HepG2 (cell line): ENCODE data around the gene SEMA6B. TPM values are rescaled to one million over a fixed set of nuclear protein-coding genes. Genes with fewer than 3 reads are reported as not detected.

Experiments used
- AGO2 ChIP-seq: fragments of 200-400 bp; formaldehyde crosslinking; optimal IDR thresholded peaks from 2 replicates; pipeline ENCODE3; 2017; ENCODE audit warnings: mild to moderate bottlenecking, low read depth, low read length, moderate library complexity
- ATF7 ChIP-seq, 2 experiments: fragments of 450-650 bp in 1 of 2; sonication (generic) in 1 of 2; formaldehyde crosslinking in 1 of 2; IDR thresholded peaks; 2 replicates each; pipeline versions ENCODE4 v1.4.0 to v1.6.1; 2016 to 2020; ENCODE audit warnings: antibody characterized with exemption in 1 of 2, mild to moderate bottlenecking in 1 of 2, missing genetic modification reagents in 1 of 2
- GFI1 ChIP-seq: sonication (generic); formaldehyde crosslinking; IDR thresholded peaks from 2 replicates; pipeline ENCODE4 v1.5.0; 2020; ENCODE audit warnings: missing genetic modification reagents, mild to moderate bottlenecking, borderline replicate concordance
- HDAC2 ChIP-seq: sonication (generic); formaldehyde crosslinking; IDR thresholded peaks from 2 replicates; pipeline ENCODE4 v1.4.0; 2020; ENCODE audit warnings: missing genetic modification reagents
- KDM2A ChIP-seq: sonication (generic); formaldehyde crosslinking; IDR thresholded peaks from 2 replicates; pipeline ENCODE4 v1.4.0; 2020; ENCODE audit warnings: low read depth, missing genetic modification reagents, borderline replicate concordance
- MTF2 ChIP-seq: sonication (generic); formaldehyde crosslinking; IDR thresholded peaks from 2 replicates; pipeline ENCODE4 v1.5.0; 2020; ENCODE audit warnings: missing genetic modification reagents, borderline replicate concordance
- NCOA1 ChIP-seq: sonication (generic); formaldehyde crosslinking; IDR thresholded peaks from 2 replicates; pipeline ENCODE4 v1.9.0; 2021; ENCODE audit warnings: missing genetic modification reagents
- PHF21A ChIP-seq: sonication (generic); formaldehyde crosslinking; IDR thresholded peaks from 2 replicates; pipeline ENCODE4 v1.5.0; 2020; ENCODE audit warnings: mild to moderate bottlenecking, missing genetic modification reagents
- PRPF4 ChIP-seq: fragments of 200-400 bp; formaldehyde crosslinking; IDR thresholded peaks from 2 replicates; pipeline ENCODE4 v1.6.1; 2016; ENCODE audit warnings: low read length, low read depth; ENCODE audit not compliant: poor library complexity, severe bottlenecking
- RAD51 ChIP-seq: fragments of 450-650 bp; IDR thresholded peaks from 2 replicates; pipeline ENCODE4 v1.6.1; 2016; ENCODE audit warnings: borderline replicate concordance
- RCOR2 ChIP-seq: IDR thresholded peaks from 2 replicates; pipeline ENCODE4 v1.6.1; 2016; ENCODE audit warnings: missing biosample characterization, missing genetic modification reagents
- SRSF1 ChIP-seq: fragments of 200-400 bp; formaldehyde crosslinking; optimal IDR thresholded peaks from 2 replicates; pipeline ENCODE3; 2017; ENCODE audit warnings: mild to moderate bottlenecking, low read depth, low read length, moderate library complexity
- THYN1 ChIP-seq: sonication (generic); formaldehyde crosslinking; IDR thresholded peaks from 2 replicates; pipeline ENCODE4 v1.8.1; 2023; ENCODE audit warnings: low read depth, mild to moderate bottlenecking, moderate library complexity, missing genetic modification reagents, borderline replicate concordance
- ZNF17 ChIP-seq: sonication (generic); formaldehyde crosslinking; IDR thresholded peaks from 2 replicates; pipeline ENCODE4 v1.5.0; 2020; ENCODE audit warnings: mild to moderate bottlenecking, missing genetic modification reagents
- ZNF891 ChIP-seq: sonication (generic); formaldehyde crosslinking; IDR thresholded peaks from 2 replicates; pipeline ENCODE4 v1.5.0; 2020; ENCODE audit warnings: mild to moderate bottlenecking, missing genetic modification reagents
- polyA plus RNA-seq, 8 experiments: library from polyadenylated mRNA; depleted of rRNA in 3 of 8; stranded (reverse) in 7 of 8; unstranded in 1 of 8; fragments of >200 nt; fragmentation: Illumina TruSeq in 4 of 8; extraction: Trizol in 4 of 8; gene quantifications; 2 replicates each; pipeline versions ENCODE4 v1.2.1 to v1.2.3, GENCODE V29; 2011 to 2016; ENCODE audit warnings: low read depth in 4 of 8, missing spikeins in 1 of 8, mixed read lengths in 1 of 8; ENCODE audit not compliant: insufficient read depth in 1 of 8
- total RNA-seq, 5 experiments: library from RNA; depleted of rRNA; stranded (reverse); fragments of >200 nt; fragmentation: Illumina TruSeq; extraction: Trizol; gene quantifications; 2 replicates each; pipeline ENCODE4 v1.2.3, GENCODE V29; 2016; ENCODE audit warnings: low read depth in 1 of 5
- TF ChIP-seq, protein P1 (sequence below), 2 experiments: sonication (generic) in 1 of 2; formaldehyde crosslinking in 1 of 2; IDR thresholded peaks; 2 replicates each; pipeline versions ENCODE4 v1.6.1 to v1.9.0; 2014 to 2022; ENCODE audit warnings: antibody characterized with exemption in 1 of 2, borderline replicate concordance in 1 of 2, inconsistent platforms in 1 of 2, low read depth in 1 of 2, missing genetic modification reagents in 1 of 2
- TF ChIP-seq, protein P2 (sequence below): IDR thresholded peaks from 2 replicates; pipeline ENCODE4 v1.6.1; 2012; ENCODE audit warnings: inconsistent platforms

Gene SEMA6B
- total and polyA plus RNA-seq, 2 of the 13 experiments (the other 11 are each of a cell fraction or from before 2014, with no cell fraction given), result 45.5 to 67.1 TPM

DNA sequence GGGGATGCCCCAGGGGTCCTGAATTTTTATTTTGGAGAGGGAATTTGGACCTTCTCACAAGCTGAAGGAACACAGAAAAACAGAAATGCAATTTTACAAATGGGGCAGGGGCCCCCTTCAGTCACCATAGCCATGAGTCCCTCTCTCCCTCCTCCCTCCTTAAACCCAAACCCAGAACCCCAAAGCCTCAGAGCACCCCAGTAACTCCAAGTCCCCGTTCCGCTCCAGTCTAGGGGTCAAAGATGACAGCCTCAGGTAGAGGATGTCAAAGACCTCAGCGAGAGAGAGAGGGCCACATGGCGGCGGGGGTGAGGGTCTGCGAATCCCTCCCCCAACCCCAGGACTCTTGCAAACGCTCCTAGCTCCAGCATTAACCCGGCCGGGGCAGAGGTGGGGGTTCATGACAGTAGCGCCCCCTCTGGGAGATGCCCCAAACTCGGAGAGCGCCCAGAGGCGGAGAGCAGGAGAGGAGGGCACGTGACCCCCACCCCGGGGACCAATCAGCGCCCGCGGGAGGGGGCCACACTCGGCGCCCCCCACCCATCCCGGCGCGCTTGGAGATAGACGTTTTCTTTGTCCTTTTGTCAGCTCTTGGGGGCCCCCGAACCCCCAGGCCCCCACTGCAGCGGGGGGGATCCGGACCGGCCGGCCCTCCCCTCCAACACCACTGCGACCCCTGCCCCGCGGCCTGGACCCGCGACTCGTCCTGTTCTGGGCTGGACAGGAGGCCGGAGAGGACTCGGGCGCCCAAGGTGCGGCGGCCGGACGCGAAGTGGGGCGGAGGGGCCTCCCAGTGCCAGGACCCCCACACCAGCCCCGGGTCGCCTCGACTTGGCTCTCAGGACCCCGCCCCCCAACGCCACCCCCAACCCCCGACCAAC, 20.8 kb upstream of the SEMA6B start (continued):
- TF ChIP-seq THYN1 (CRISPR knock-in tag) (no peak), PHF21A (peak; percentile 34; the same call in 1 of the 2 replicates), MTF2 (no peak), PRPF4 (no peak), AGO2 (peak; percentile 59), SRSF1 (peak; percentile 98), RCOR2 (CRISPR knock-in tag) (0 out of 2 replicates have a peak, but pooled peaks have one; percentile 37), ATF7 (IDR thresholded peaks at IDR 0.05) (no peak), ATF7 (CRISPR knock-in tag; IDR thresholded peaks at IDR 0.05) (no peak), KDM2A (peak; percentile 28; the same call in 1 of the 2 replicates), ZNF891 (CRISPR knock-in tag) (peak; percentile 48; the same call in 1 of the 2 replicates), RAD51 (peak; percentile 26; the same call in 1 of the 2 replicates), GFI1 (CRISPR knock-in tag) (peak; percentile 43; the same call in 1 of the 2 replicates), HDAC2 (no peak), NCOA1 (CRISPR knock-in tag) (peak; percentile 44; the same call in 1 of the 2 replicates), ZNF17 (no peak)
- TF ChIP-seq, protein P1, sequence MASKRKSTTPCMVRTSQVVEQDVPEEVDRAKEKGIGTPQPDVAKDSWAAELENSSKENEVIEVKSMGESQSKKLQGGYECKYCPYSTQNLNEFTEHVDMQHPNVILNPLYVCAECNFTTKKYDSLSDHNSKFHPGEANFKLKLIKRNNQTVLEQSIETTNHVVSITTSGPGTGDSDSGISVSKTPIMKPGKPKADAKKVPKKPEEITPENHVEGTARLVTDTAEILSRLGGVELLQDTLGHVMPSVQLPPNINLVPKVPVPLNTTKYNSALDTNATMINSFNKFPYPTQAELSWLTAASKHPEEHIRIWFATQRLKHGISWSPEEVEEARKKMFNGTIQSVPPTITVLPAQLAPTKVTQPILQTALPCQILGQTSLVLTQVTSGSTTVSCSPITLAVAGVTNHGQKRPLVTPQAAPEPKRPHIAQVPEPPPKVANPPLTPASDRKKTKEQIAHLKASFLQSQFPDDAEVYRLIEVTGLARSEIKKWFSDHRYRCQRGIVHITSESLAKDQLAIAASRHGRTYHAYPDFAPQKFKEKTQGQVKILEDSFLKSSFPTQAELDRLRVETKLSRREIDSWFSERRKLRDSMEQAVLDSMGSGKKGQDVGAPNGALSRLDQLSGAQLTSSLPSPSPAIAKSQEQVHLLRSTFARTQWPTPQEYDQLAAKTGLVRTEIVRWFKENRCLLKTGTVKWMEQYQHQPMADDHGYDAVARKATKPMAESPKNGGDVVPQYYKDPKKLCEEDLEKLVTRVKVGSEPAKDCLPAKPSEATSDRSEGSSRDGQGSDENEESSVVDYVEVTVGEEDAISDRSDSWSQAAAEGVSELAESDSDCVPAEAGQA (IDR thresholded peaks at IDR 0.05; ENCODE audit: low read depth), result no peak
- TF ChIP-seq, protein P1 (CRISPR knock-in tag; IDR thresholded peaks at IDR 0.05; ENCODE audit: borderline replicate concordance), result no peak
- TF ChIP-seq, protein P2, sequence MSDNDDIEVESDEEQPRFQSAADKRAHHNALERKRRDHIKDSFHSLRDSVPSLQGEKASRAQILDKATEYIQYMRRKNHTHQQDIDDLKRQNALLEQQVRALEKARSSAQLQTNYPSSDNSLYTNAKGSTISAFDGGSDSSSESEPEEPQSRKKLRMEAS, result peak; percentile 26; the same call in 1 of the 2 replicates
